Stimulated activated CD4-positive, alpha-beta T cell treated with anti-CD3 and anti-CD28 coated beads, Interleukin-2, amount 100 ng/mL, for 24 hours (primary cell): Measurements from ENCODE around the gene DGKD.

Experiments
- DNase-seq, 2 donors: peaks; one replicate each; pipeline ENCODE4 v3.0.0-alpha.2; 2020

The DGKD gene

DNA sequence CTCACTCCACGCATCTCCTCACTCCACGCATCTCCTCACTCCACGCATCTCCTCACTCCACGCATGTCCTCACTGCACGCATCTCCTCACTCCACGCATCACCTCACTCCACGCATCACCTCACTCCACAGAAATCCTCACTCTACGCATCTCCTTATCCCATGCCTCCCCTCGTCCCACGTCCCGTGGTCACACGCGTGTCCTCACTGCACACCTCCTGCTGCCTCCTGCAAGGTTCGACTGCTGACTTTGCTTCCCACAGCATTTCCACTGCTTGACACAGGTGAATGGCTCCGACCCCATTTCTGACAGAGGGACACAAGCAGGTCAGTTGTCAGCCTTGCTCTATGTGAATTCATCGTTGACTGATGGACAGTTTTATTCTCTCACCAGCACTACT lies 109.3 kb downstream of the DGKD start:
- no peak for DNase-seq

DNA sequence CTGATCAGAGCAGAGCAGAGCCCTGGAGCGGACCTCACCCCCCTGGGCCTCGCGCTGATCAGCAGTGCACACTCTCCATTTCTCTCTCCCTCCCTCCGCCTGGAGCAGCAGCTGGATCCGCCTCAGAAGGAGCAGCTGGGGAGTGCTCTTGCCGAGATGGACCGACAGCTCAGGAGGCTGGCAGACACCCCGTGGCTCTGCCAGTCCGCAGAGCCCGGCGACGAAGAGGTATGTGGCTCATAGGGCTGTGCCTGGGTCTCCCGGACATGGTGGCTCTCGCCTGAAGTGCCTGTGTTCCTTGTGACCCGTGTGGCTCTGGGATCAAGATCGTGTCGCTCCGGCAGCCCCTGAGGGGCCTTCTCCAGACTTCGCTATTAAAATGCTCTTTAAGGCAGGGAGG lies 109.8 kb downstream of the DGKD start:
- DNase-seq = no peak

DNA sequence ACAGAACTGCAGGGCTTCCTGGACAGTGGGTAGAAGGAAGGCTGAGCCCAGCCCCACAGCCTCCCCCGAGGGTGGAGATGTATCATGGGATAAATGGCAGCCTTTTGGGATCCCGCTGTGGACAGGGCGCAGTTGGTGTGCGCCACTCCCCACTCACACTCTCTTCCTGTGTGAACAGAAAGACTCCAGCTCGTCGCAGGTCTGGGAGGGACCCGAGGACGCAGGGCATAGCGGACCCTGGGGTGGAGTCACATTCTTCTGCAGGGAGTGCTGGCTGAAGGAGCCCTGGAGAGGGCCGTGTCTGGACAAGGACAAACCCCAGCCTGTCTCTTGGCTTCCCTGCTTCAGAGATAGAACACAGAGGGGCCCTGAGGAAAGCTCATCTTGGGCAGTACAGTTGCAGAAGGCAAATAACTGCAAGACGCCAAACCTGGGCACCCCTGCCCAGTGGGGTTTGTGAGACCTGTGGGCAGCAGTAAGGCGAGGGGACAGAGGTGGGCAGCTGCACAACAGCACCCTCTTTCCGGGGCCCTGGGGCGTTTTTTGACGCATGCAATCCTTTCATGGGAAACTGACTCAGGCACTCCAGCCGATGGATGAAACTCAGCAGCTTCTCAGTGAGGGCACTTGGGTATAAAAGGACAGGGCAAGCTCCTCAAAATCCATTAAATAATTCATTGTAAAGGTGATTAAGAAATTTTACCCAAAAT lies 110.4 kb downstream of the DGKD start:
- no peak for DNase-seq

DNA sequence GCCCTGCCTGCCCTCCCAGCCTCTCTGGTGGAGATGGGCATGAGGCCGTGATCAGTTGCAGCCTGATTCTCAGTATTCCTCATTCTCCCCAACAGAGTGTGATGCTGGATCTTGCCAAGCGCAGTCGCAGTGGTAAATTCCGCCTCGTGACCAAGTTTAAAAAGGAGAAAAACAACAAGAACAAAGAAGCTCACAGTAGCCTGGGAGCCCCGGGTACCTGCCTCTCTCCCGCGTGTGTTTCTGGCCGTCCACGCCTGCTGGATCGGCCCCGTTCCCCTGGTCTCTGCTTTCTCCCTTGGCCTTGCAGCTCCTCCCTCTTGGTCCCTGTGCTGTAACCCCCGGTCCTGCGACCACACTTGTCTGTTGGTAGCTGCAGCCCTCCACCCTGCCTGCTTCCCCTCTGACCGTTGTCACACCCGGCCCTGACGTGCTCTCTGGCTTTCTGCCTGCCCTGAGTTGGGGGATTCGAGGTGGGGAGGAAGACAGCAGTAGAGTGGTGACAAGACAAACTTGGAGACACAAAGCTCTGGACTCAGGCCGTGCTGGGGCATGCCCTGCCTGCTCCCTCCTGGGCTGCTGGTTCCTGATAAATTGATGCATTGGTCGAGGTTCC lies 112.8 kb downstream of the DGKD start:
- no peak for DNase-seq

DNA sequence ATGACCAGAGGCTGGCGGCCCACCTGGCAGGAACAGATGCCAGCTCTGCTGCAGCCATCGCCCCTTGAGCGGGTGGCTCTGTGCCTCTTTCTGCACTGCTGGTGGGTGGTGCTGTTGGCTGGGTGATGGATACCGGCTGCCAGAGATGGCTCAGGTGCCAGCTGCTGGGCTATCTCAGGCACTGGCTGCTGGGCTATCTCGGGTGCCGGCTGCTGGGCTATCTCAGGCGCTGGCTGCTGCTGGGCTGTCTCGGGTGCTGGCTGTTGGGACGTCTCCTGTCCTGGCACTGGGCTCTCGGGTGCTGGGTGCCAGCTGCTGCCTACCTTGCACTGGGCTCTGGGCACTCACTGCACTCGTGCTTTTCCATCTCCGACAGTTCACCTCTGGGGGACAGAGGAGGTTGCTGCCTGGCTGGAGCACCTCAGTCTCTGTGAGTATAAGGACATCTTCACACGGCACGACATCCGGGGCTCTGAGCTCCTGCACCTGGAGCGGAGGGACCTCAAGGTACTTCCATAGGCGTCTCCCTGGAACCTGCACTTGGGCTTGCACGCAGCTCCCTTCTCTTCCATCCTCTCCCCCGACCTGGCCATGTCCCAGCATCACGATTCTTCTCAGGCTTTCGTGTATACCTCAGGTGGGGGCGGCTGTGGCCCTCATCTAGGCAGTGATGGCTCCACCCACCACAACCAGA lies 113.9 kb downstream of the DGKD start:
- DNase-seq = no peak

DNA sequence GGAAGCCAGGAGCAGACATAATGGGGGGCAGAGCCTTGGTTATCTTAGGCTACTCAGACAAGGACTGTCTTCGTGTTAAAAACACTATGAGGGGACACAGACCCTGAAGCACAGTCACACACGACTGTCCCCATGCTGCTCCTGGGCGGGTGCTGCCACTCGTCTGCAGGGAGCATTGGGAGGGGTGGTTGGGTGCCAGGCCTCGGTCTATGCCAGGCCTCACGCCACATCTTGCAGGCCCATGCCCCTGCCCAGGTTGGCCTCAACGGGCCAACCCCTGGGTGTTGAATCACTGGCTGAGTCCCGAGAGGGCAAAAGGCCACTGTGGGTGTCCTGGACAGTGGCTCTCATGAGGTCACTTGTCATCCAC lies 114.4 kb downstream of the DGKD start:
- DNase-seq = no peak

DNA sequence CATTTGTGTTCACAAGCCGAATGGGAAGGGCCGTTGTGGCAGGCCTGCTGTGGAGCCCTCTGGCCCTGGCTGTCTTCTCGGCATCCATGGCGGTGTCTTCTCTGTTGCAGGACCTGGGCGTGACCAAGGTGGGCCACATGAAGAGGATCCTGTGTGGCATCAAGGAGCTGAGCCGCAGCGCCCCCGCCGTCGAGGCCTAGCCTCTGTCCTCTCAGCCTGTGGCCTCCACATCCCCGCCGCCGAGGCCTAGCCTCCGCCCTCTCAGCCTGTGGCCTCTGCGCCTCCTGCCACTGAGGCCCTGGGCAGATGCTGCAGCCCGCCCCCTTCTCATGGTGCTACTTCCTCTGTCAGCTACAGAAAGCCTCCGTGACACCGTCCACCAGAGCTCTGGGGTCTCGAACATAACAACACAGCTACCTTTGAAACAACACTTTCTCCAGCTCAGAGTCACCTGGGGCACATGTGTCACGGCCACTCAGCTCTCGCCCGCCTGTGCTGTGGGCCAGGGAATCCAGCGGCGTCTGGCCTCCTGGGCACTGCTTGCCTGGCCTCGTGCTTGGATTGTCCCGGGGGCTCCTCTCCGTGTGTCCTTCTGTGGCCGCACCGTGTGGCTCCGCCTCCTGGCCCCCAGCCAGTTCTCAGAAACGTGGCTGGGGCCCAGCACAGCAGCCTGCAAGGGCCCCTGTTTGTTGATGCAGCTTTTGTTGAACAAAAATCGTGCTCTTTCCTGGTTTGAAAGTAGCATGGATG lies 115.1 kb downstream of the DGKD start:
- no peak for DNase-seq

DNA sequence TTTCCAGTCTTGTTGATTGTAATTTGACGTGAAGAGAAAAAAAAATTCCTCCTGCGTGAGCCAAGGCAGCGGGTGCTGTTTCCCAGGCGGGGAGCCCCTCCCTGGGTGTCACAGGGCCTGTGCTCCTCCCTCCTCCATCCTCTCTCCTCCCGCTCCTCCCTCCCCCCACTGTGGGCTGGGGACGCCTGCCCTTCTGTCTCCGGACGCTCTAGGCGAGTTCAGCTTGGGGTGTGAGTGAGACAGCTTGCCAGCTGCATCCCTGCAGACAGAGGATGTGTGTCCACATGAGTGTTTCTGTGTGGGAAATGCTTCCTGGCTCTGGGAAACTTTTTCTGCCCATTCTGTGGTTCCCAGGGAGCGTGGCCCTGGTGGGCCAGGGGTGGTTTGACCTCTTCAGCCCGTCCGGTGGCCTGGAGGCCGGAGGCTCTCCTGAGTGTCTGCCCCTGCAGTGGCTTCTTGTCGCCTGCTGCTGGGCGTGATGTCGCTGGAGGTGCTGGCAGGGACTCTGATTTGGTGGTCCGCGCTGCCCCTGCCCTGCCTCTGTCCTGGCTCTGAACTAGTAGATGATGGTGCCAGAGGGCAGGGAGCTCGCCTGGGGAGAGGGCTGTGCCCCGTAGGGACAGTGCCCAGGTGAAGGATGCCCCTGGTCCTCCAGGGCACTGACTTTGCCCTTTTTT lies 115.9 kb downstream of the DGKD start:
- no peak for DNase-seq

DNA sequence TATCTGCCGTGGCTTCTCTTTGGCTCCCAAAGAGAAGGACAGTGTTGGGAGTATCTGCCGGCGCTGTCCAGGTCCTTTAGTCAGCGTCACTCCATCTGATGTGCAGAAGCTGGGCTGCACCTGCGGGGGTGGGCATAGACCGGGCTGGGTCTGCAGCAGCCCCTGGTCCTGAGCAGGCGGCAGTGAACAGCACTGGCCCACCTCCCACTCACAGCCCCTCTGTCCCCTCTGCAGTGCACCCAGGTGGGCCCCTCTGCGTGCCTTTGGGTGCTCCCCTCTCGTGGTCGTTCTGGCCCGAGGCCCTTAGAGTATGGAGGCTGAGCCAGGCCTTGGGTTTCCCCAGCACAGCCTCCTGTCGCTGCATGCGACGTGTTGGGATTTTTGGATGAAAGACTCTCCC lies 116.5 kb downstream of the DGKD start:
- no peak for DNase-seq

DNA sequence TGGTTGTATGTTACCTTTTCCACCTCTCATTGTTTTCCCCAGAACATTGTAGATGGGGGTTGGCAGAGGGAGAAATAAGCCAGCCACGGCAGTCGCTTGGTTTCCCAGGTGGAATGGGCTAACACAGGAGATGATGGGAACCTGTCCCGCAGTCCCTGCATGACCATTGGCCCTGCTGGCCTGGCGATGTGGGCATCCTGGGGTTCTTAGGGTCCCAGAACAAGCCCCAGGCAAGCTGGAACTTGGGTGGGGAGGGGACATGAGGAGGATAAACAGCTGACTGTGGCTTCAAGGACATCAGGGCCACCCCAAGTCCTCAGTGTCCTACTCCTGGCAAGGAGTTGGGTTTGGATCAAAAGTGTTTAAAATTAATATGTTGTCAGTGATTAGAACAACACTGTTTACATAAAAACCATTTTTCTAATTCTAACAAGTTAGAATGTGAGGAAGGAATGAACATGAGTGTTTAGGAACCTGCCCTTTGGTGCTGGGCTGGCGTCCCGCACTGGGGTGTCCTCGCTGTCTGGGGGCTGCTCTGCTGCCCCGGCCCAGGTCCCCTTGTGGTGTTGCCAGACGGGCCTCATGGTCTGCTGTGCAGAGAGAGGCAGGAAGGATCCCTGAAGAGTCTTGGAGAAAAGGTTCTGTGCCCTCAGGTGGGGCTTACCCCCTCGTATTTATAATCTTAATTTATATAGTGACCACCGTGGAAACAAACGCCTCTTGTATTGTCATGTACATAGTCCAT lies 117.2 kb downstream of the DGKD start:
- DNase-seq = no peak

DNA sequence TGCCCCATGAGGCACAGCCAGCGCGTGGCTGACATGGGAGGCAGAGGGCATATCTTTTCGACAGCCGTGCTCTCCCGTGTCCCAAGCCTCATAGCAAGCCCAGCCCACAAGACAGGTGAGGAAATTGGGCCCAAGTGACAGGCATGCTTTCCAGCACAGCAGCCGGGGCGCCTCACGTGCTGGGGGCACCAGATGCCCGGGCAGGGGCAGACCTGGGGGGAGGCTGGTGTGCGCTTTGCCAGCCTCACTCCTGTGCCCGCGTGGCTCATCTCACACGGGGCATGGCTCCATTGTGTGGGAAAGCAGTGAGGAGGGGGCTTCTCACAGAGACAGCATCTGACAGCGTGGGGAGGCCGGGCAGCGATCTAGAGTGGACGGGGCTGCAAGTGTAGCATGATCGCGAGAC lies 119.1 kb downstream of the DGKD start:
- no peak for DNase-seq

DNA sequence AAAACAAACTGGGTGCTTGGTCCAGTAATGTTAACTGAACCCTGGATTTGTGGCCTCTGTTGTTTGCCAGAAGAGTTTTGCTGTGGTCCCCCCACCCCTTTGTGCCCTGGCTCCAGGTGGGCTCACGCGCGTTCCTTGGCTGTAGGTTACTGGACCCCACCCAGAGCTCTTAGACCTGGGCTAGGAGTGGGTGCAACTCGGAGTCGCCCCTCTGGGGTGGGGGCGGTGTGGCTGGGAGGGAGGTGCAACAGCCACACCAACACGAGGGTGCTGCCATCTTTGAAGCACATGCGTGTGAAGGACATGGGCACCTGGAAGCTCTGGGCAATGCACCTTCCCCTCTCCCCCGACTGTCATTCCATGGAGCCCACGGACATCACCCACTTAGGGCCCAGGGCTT lies 119.6 kb downstream of the DGKD start:
- no peak for DNase-seq

DNA sequence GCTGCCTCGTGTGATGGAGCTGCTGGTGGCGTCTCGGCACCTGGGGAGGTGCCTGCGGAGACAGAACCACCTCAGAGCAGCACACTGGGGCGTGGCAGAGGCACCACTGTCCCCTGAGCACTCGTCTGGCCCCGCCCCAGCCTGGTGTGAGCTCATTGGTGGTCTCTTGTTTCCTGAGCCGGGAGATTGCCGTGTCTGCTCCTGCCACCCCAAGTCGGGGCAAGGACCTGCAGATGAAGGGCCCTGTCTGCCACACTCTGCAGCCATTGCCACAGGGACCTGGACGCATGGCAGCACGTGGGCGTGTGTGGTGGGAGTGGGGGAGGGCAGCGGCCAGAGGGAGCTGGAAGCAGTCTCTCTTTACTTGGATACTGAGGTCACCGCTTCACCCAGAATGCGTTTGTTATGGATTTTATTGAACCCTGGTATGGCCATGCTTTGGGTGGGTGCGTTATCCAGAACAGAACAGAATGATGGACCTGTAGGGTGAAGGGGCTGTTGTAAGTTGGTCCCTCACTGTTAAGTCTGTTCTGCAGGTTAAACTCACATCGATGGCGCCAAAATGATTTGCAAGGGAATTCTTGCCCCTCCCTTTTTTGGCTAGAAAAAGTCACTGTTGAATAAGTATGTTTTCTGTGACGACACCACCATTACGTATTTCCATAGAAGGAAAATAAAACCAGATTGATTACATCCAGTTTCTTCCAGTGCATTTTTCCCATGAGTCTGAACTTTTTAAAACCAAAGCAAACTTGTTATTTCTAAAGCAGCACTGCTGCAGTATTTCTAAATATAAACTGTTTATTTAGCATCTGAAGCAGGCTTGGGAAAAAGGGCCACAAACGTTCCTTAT lies 120.2 kb downstream of the DGKD start:
- no peak for DNase-seq

DNA sequence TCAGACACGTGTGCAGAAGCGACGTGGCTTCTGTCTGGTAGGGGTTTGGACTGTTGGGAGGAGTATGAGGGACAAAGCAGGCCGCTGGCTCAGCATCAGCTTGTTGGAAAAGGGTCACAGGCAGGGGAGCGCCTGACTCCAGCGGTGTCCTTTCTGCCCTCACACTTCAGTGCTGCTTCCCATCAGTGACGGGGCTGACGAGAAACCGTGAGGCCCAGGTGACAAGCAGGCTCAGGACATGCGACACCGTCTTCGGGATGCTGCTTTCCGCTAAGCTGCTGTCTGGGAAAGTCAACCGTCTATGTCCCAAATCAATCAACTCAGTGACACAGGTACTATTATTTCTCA lies 121.7 kb downstream of the DGKD start:
- no peak for DNase-seq

DNA sequence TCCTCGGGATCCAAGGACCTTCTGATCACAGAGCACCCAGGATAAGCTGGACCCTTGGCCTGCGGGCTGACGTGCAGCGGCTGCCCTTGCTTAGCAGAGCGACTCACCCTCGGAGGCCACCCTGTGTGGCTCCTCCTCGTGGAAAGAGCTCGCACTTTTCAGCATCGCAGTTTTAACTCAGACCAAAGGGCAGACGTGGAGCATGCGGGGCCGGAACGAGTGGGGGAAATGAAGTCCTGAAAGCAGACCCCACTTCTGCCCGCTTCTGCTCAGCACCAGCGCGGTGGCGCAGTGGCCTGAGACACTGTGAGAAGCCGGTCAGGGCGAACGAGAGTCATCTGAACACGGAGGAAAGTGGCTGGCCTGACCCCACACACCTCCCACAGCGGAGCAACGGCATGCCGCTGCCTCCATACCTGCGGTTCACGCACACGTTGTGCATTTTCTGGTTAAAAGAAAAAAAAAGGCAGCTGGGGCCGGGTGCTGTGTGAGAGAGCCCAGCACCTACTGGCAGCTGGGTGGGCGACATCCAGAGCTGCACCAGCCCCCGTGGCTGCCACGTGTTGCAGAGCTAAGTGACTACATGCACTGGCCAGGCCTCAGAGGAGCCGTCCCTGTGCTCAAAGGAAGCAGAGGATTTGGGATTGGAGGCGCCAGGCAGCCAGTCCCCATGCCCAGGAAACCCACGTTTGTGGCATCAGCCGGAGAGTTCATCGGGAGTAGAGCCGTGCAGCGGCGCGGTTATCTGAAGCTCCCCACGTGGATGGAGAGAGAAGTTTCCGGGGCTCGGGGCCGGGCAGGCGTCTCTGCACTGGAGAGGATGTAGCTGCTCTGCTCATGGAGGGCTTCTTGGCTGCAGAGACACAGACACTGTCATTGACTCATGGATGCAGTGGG lies 122.6 kb downstream of the DGKD start:
- no peak for DNase-seq

DNA sequence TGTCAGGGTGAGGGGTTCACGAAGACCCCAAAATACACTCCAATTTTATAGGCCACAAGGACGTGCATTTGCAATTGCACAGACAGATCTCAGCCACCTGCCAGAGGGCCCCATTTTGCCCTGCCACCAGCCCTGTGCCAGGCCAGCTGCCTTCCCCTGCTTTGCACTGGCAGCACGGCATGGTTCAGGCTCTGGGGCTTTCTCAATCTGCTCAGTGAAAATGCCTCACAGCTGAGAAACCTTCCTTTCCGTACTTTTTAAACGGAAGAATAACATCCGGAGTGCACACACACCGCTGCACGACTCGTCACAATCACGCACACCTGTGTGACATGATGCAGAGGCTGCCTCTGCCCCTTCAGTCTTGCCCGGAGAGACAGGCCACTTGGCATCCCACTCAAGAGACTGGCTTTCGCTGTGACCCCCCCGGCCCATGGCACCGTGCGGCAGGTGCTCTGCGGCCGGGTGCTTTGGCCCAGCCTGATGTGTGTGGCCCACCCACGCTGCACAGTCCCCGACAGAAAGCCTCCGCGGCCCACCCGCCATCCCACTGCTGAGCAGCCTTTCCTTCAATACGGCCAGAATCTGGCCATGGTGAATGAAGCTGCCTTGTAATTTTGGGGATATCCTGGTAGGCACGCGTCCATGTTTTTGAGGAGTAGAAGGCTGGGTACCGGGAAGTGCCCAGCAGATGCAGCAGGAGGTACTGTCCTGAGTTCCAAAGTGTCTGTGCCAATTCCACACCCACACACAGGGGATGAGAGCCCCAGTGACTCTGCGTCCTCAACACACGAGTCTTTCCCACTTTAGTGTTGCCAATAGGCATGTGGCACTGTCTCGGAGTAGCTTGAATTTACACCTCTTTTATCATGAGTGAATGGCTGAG lies 123.5 kb downstream of the DGKD start:
- no peak for DNase-seq

DNA sequence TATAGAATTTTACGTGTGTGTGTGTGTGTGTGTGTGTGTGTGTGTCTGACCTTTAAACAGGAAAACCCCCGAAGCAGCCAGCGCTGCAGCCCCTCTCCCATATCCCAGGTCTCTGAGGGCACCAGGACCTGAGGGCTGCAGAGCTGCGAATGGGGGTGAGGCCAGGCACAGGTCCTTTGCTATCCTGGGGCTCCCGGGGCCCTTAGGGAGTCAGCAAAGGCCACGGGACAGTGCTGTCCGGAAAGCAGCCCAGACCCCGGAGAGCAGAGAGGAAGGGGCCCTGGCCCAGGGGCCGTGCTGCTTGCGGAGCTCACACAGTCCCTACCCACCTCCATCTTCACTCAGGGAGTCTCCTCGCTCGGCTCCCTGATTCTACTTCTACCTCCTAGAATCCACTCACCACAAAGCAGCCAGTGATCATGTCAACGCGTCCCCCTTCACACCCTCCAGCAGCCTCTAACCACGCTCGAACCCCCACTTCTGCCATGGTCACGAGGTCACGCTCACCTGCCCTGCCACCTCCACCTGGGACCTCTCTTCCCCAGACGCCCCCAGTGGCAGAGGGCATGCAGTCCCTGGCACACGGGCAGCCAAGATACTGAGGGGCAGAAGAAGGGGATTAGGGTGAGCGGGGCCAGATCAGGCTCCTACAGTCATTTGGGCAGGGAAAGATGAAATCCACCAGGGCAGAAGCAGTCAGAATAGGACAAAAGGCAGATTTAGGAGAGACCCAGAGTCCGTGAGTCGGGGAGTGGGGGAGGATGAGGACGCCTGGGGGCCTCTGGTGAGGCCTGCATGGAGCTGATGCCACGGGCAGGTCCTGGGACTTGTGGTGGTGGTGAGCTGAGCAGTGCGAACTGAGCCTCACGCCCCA lies 125.6 kb downstream of the DGKD start:
- no peak for DNase-seq

DNA sequence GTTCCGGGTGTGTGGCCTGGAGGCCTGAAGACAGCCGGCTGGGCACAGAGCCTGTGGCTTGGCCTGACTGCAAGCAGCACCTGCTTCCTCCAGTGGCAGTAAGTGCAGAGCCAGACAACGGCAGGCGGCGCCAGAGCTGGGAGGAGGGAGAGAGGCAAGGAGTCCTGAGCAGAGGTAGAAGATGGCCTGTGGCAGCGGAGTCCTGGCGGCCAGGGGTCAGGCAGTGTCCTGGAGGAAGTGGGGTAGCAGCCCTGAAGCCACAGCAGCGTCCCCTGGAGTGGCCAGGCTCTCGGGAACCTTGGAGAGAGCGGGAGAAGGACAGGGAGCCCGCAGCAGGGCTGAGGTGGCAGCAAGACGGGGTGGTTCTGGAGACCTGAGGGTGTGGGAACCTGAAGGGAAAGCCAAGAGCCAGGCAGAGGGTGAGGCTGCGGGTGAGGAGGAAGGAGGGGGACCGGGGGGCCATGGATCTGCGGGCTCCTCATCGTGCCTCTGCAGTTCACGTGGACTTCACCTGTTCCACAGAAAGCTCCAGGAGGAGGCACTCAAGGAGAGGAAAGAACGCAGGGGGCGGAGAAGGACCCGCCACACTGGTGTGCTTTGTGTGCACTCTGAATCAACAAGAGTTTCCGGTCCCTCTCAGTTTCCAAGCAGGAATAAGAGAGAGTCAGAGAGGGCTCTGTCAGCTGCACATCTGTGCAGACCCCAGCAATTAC lies 126.4 kb downstream of the DGKD start:
- no peak for DNase-seq
